ENCODE measurements around the gene DPF3. TPM values are rescaled to one million over a fixed set of nuclear protein-coding genes. Genes with fewer than 3 reads are reported as not detected.

The DPF3 gene
- total and polyA plus RNA-seq, 2 donors (not counting 1 experiment from before 2014, with no cell fraction given), result 3.4 to 10.2 TPM

GRCh38 chr14:72599579-72600470, 294.1 kb downstream of the DPF3 start:
- H3K27ac Mint-ChIP-seq, result no peak overlapping the region
- POLR2A ChIA-PET, result no interaction called here

More at GRCh38 chr14:72599579-72600470, 294.1 kb downstream of the DPF3 start:
- TF ChIP-seq EZH2 (IDR thresholded peaks at IDR 0.05; ENCODE audit: borderline replicate concordance, insufficient read depth, low read depth, low read length, poor library complexity, severe bottlenecking), result no peak
- no peak for TF ChIP-seq CTCF (IDR thresholded peaks at IDR 0.05)
- no peak overlapping the region for H3K4me2 ChIP-seq (replicated peaks; ENCODE audit: low read depth, low read length, poor library complexity, severe bottlenecking)
- DNase-seq, result no peak
- CTCF ChIA-PET, result interaction anchor here (0.6 kb wide), 1 partner anchor 216 kb away, joined by 3 read pairs; no protein-coding TSS in a partner anchor
- H3K4me3 ChIP-seq (ENCODE audit: control extremely low read depth in 1 of 5, extremely low read depth in 1 of 5, insufficient read depth in 1 of 5, low read depth in 2 of 5, low read length in 4 of 5), result no peak overlapping the region
- H3K9me3 ChIP-seq (ENCODE audit: control extremely low read depth in 1 of 3, control insufficient read depth in 2 of 3, insufficient read depth in 1 of 3, low read length in 2 of 3), result peaks cover 0 to 10% (median 0%) of the 10 kb centered on the region in 3 donors
- H3K4me1 ChIP-seq (ENCODE audit: control insufficient read depth in 2 of 2, insufficient read depth in 2 of 2, low read length in 2 of 2), result peaks cover 27 to 38% of the 10 kb centered on the region in 2 donors
- ATAC-seq (ENCODE audit: low read depth), result no peak
- Mint-ChIP-seq H3K4me3 (no peak overlapping the region), H3K4me1 (peaks cover 44% of the 10 kb centered on the region), H3K27me3 (peaks cover 10% of the 10 kb centered on the region), H3K9me3 (ENCODE audit: insufficient read depth) (no peaks in the 10 kb centered on the region)
- H3K9ac ChIP-seq (ENCODE audit: low read length), result no peak overlapping the region
- no peaks in the 10 kb centered on the region for H3K79me2 ChIP-seq (ENCODE audit: control insufficient read depth, insufficient read depth, low read length)
- no peaks in the 10 kb centered on the region for H4K20me1 ChIP-seq (ENCODE audit: control insufficient read depth, insufficient read depth, low read length, poor library complexity, severe bottlenecking)
- WGBS (ENCODE audit: insufficient coverage), result 75% methylated on average over 7 of the region's 16 CpGs
- intact Hi-C loops (cut with micrococcal nuclease), result loop anchor here (5.0 to 10.0 kb wide), 2 partner anchors 83 to 295 kb away; partner anchors contain the start of gene DPF3
- H2AFZ ChIP-seq (ENCODE audit: insufficient read depth, low read depth, low read length, poor library complexity, severe bottlenecking), result no peak overlapping the region
- no peak overlapping the region for H3K27ac ChIP-seq (ENCODE audit: low read length in 2 of 2)
- no peaks in the 10 kb centered on the region for H3K36me3 ChIP-seq (replicated peaks in 1 of 2; ENCODE audit: control extremely low read depth in 1 of 2, control insufficient read depth in 1 of 2, extremely low read depth in 1 of 2, insufficient read depth in 2 of 2, low read length in 1 of 2)
- peaks cover 0 to 11% (median 0%) of the 10 kb centered on the region in 4 experiments for H3K27me3 ChIP-seq (replicated peaks in 1 of 4; ENCODE audit: control extremely low read depth in 1 of 4, control insufficient read depth in 3 of 4, insufficient read depth in 4 of 4, low read length in 3 of 4)

Data from B cell (primary cell).